ENCODE measurements around the gene L3MBTL4.

GRCh38 chr18:6010921-6011320, 403.8 kb downstream of the L3MBTL4 start:
- TF ChIP-seq CTCF (IDR thresholded peaks at IDR 0.05): no peak
- no peak for TF ChIP-seq POLR2A (IDR thresholded peaks at IDR 0.05)

Measured in heart left ventricle (tissue), 13 donors.